Amniotic stem cell (primary cell): ENCODE results near the gene BTNL3.
"Not testable (repeated sequence)": the region's sequence is repeated elsewhere in the genome, so short reads cannot be mapped to it uniquely, and the experiment has no call there.

Experiments used
- DNase-seq: peaks from one replicate; lab custom pipeline; 2025; lab: John Stamatoyannopoulos, UW

BTNL3 gene

GRCh38 chr5:181024245-181025064 is 35.8 kb downstream of the BTNL3 start:
- no peak for DNase-seq

- no peak for DNase-seq
These were observed 38.9 kb downstream of the BTNL3 start for GRCh38 chr5:181027452-181028031.

GRCh38 chr5:181028032-181028819 is 39.6 kb downstream of the BTNL3 start:
- DNase-seq, result no peak

DNA sequence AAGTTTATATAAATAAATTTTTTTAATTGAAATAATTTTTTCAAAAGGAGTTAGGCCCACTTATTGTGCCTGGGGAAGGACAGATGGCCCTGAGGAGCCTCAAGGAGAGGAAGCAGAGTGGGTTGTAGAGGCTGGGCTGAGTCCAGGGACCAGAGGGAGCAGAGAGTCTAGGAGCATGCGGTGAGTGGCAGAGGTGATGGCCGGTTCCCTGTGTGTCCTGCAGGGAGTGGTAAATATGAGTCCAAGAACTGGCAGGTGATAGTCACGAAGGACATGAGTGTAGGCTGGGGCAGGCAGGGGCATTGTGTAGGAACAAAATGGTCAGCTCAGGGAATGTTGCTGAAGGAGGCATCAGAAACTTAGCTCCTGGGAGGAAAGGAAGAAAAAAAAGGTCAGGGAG is 43.1 kb downstream of the BTNL3 start:
- DNase-seq, result no peak

- no peak for DNase-seq
These were observed 47.6 kb downstream of the BTNL3 start for GRCh38 chr5:181035991-181036815.

- no peak for DNase-seq
These were observed 48.2 kb downstream of the BTNL3 start for GRCh38 chr5:181036816-181037364.

- no peak for DNase-seq
These were observed 48.8 kb downstream of the BTNL3 start for GRCh38 chr5:181037365-181037861.

DNA sequence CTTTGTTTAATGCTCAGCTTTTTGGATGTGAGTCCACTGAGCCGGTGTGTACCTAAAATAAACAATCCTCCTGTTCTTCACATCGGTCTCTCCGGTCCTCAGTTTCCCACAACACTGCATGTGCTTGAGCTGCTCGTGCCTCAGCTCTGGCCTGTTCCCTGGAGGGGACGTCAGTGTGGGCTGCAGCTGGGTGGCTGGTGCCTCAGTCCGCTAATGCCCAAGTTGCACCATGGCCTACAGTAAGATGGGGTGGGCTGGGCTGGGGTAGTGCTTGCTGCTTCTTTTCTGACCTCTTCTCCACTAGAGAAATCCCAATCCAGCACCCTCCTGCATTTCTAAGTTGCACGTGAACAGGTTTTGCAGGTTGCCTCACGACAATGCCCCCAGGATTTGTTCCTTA is 50.8 kb downstream of the BTNL3 start:
- no peak for DNase-seq

GRCh38 chr5:181039931-181040630 is 51.4 kb downstream of the BTNL3 start, which contains the start of gene BTNL9:
Gene BTNL9, plus strand, starts transcription at chr5:181040266. Its CDS starts 5,224 bp downstream, at chr5:181045490.
- no peak for DNase-seq

DNA sequence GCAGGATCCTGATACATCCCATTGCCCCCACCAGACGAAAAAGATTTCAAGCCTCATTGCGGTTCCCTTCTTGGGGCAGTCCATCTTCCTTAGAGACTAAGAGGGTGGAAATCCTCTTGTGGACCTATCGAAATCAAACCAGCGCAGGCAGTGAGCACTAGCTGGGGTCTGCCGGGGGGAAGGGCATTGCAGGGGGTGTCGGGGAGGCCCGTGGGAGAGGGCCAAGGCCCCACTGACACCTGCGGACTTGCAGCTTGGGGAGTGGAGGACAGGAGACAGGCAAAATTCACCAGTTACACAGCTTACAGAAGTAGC is 51.9 kb downstream of the BTNL3 start:
- no peak for DNase-seq

DNA sequence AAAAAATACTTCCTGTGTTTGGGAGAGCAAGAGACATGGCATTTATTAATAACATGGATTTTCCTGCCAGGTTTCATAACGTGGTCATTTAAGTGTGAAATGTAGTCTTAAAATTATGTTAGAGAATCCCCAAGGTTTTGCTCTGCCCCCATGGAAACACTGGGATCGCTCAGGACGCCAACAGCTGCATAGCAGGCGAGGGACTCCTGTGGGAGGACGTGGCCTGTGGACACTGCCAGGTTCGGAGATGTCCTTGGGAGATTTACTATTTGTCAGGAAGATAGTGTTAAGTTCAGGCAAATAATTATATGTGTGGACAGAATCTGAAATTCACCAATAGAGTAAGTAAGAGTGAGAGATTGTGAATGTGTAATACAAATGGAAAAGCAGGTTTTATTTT is 52.4 kb downstream of the BTNL3 start:
- DNase-seq, result no peak

DNA sequence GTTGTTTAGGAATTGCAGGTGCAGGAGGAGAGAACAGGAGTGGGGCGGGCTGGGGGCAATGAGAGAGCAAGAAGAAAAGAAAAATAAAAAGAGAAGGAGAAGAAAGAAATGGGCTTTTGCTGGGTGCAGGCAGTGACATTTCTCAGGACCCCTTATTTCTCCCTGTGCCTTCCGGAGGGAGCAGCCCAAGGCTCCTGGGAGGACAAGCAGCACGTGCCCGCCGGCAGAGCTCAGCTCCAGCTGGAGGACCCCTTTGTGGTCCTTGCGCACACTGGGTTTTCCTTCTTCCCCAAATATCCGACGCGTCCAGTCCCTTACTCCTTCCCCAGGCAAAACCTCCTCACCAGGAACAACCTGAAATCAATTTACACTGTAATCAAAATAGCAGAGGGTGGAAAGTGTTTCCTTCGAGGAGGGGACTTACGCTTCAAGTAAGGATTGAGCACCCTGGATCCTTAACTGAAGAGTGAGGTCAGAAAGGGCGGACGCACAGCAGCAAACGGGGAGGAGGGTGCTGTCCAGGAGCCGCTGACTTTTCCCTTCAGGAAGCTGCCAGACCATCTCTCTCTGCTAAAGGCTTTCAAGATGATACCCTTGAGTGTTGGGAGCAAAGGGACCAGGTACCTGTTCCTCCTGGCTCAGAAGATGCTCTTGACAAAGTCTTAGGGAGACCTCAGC is 53.5 kb downstream of the BTNL3 start:
- DNase-seq, result no peak

- DNase-seq, result no peak
These were observed 54.1 kb downstream of the BTNL3 start for GRCh38 chr5:181042722-181043121.

DNA sequence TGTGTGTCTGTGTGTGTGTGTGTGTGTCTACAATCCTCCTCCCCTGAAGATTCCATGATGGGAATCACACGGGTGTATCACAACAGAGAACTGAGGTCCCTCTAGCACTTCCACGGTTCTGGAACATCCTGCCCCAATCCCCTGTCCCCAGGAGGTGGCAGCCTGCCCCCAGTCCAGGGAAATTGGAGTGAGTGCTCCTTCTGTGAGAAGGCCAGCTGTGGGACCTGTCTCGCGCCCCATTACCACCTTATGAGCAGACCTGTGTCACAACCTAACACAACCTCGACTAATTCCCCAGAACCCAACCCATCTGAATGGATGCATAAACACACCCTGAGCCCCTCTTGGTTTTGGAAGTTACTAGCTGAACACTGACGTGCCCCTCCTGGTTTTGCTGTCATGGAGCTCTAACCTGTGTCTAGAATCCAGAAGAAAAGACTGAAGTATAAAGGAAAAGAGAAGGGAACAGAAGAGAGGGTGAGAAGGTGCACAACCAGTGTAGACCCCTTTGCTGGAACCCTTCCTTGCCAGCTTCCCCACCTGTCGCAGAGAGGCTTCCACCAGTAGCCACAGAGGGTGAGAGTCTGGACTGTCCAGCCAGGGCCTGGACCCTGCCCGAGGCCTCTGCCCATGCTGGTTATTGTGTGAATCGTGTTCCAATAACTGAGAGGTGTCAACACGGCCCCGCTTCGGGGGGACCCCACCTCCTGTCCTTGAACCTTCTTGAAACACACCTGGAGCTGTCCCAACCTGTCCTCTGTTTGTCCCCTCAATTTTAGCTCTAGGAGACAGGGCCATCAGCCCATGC is 54.8 kb downstream of the BTNL3 start:
- no peak for DNase-seq

- DNase-seq, result no peak
These were observed 55.5 kb downstream of the BTNL3 start for GRCh38 chr5:181044093-181044599.

DNA sequence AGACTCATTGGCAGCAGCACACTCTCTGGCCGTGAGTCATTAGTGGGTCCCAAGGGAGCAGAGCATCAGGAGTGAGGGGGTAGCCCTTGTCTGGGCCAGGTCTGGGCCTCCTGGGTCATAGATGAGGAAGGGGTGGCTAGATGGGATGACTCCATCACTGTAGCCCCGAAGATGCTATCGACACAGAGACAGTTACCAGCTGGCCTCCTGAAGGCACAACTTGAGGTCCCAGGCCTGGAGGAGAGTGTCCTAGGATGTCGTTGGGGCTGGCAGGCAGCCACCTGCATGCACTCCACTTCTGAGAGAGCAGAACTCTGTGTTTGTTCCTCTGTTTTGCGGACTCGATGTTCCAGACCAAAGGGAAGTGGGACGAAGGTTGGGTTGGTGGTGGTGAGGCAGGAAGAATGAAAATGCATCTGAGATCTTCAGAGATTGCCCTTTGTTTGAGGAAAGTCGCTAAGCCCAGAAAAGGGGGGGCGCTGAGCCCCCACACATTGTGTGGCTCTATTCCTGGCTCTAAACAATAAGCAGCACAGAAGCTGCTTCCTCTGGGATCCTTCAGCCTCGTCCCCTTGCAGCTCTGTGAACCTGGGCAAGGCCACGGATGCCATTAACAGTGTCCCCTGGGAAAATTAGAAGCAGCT is 56.1 kb downstream of the BTNL3 start:
- no peak for DNase-seq

GRCh38 chr5:181045316-181045715 is 56.7 kb downstream of the BTNL3 start:
- no peak for DNase-seq

GRCh38 chr5:181045857-181046256 is 57.2 kb downstream of the BTNL3 start:
- not testable (repeated sequence) for DNase-seq

DNA sequence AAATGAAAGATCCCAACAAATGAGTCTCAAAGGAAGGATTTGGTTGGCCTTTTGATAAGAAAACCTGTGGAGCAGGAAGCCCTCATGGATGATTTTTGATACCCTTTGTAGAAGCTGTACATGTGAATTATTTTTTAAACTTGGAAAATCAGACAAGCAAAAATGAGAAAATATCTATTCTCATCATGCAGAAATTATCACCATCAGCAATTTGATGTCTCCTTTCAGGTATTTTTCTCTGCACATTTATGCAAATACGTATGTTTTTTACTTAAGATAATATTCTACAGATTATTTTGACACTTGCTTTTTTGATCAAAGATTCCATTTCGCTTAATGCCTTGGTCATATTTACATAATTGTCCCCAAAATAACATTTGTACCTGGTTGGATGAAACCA is 58.6 kb downstream of the BTNL3 start:
- DNase-seq, result no peak
